ENCODE data around the gene DLG2. TPM values are rescaled to one million over a fixed set of nuclear protein-coding genes. Genes with fewer than 3 reads are reported as not detected.
A peak's percentile ranks its signal among the peaks of the same experiment; 100 is the strongest.

DLG2 gene
- total RNA-seq, 1 donor from 2014 or later: 6.7 TPM

DNA sequence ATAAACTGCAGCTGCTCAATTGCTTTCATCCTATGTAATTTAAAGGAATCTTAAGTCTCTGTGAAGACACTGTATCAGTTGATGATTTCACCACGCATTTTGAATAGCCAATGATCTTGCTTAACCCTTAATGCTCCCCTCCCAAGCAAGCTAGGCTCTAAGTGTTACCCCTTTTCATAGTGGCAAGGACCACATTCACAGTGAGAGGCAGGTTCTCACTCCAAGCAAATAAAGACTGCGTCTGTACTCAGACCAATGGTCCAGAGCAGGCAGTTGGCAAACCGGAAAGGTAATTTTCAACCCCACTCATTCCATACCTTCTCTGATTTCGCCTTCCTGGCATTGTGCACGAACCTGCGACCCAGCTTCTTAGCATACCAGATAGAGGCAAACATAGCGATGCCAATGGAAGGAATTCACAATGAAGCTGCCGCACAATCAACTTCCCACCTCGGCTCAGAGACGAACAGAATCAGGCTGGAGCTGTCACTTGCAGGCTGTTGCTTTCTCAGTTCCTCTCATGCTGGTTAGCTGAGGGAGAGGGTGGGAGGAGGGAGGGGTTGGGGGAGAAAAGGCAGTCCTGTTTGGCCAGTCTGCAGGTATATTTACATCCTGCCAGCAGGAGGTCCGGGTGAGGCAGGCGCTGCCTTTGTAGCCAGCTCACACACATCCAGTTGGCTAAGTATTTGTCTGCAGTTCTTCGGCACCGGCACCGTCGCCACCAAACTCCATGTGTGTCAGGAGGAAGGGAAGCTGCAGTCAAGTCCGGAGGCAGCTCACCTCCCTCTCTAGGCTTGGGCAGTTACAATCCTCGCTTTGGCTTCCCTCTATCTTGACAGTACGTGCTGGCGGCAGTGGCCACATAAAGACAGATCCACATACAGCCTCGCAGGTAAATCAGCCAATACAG is 1189.8 kb downstream of the DLG2 start:
- TF ChIP-seq, protein P1, sequence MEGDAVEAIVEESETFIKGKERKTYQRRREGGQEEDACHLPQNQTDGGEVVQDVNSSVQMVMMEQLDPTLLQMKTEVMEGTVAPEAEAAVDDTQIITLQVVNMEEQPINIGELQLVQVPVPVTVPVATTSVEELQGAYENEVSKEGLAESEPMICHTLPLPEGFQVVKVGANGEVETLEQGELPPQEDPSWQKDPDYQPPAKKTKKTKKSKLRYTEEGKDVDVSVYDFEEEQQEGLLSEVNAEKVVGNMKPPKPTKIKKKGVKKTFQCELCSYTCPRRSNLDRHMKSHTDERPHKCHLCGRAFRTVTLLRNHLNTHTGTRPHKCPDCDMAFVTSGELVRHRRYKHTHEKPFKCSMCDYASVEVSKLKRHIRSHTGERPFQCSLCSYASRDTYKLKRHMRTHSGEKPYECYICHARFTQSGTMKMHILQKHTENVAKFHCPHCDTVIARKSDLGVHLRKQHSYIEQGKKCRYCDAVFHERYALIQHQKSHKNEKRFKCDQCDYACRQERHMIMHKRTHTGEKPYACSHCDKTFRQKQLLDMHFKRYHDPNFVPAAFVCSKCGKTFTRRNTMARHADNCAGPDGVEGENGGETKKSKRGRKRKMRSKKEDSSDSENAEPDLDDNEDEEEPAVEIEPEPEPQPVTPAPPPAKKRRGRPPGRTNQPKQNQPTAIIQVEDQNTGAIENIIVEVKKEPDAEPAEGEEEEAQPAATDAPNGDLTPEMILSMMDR (IDR thresholded peaks at IDR 0.05; ENCODE audit: unreplicated experiment): no peak
- H3K4me3 Mint-ChIP-seq: peak overlapping the region; percentile 59
- peaks cover 7% of the 10 kb centered on the region for H3K4me1 Mint-ChIP-seq
- no peaks in the 10 kb centered on the region for H3K9me3 Mint-ChIP-seq
- H3K36me3 Mint-ChIP-seq: no peaks in the 10 kb centered on the region
- H3K27me3 Mint-ChIP-seq (ENCODE audit: low read depth): peaks cover 38% of the 10 kb centered on the region
- peak in 1 of 2 experiments; percentile 48 for DNase-seq (ENCODE audit: low spot score in 2 of 2, unreplicated experiment in 2 of 2)
- H3K27ac Mint-ChIP-seq: no peak overlapping the region

DNA sequence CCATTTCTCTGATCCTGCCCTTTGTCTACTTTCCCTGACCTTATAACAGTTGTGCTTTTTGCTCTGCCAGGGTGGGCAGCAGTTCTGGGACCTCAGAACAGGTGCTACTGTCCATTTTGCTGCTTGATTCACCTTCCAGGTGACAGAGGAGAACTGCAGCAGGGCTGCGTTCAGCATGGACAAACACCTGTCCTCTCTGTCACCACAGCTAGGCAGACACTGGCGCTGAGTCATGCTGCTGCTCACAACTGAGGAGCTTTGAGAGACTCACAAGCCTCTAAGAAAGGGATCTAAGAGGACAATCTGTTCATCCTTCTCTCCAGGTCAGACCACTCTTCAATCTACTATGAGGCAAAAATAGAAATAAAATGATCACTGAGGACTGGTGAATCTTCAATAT is 1196.5 kb downstream of the DLG2 start:
- Mint-ChIP-seq H3K27ac (no peak overlapping the region), H3K4me1 (peaks cover 5% of the 10 kb centered on the region), H3K27me3 (ENCODE audit: low read depth) (peaks cover 7% of the 10 kb centered on the region)

DNA sequence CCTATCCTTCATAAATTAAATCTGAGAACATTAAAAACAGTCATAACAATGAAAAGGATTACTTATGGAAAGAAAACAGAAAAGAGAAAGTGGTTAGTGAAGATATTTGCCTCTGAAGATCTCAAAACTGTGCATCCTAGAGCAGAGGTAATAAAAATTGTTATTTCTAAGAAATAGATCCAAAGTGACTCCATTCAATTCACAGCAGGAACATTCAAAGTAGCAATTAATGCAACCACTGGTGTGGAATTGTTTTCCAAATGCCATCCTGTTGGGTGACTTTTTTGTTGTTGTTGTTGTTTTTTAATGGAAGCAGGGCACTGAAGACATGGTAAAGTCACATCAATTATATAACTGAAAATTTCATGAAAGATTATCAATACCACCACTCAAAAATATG is 1201.5 kb downstream of the DLG2 start:
- Mint-ChIP-seq H3K36me3 (no peaks in the 10 kb centered on the region), H3K27me3 (ENCODE audit: low read depth) (no peaks in the 10 kb centered on the region), H3K4me3 (no peak overlapping the region), H3K9me3 (no peaks in the 10 kb centered on the region), H3K4me1 (peaks cover 8% of the 10 kb centered on the region), H3K27ac (no peak overlapping the region)
- DNase-seq (ENCODE audit: low spot score in 2 of 2, unreplicated experiment in 2 of 2): no peak
- TF ChIP-seq, protein P1 (IDR thresholded peaks at IDR 0.05; ENCODE audit: unreplicated experiment): no peak

More for the DNA sequence above, 1196.5 kb downstream of the DLG2 start:
- TF ChIP-seq, protein P1 (IDR thresholded peaks at IDR 0.05; ENCODE audit: unreplicated experiment): no peak
- no peaks in the 10 kb centered on the region for H3K9me3 Mint-ChIP-seq
- H3K36me3 Mint-ChIP-seq: no peaks in the 10 kb centered on the region
- DNase-seq (ENCODE audit: low spot score in 2 of 2, unreplicated experiment in 2 of 2): no peak
- no peak overlapping the region for H3K4me3 Mint-ChIP-seq

DNA sequence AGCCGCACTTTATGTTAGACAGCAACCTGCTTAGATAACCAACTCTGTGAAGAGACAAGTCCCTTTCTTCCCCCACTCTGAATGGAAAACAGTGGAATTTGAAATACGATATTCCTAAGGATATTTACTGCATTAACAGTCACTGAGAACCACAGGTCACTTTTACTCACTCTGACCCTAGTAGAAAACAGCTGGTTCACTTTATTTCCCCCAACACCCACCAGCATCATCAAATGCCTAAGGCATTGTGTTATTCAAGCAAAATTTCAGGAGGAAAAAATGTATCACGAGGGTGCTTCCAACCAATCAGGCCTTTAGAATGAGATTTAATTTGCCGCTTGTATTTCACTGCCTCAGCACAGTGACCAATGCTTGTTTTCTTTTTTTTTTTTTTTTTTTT is 1206.9 kb downstream of the DLG2 start:
- TF ChIP-seq, protein P1 (IDR thresholded peaks at IDR 0.05; ENCODE audit: unreplicated experiment): no peak
- Mint-ChIP-seq H3K4me3 (no peak overlapping the region), H3K27me3 (ENCODE audit: low read depth) (peaks cover 9% of the 10 kb centered on the region), H3K9me3 (no peaks in the 10 kb centered on the region), H3K36me3 (no peaks in the 10 kb centered on the region), H3K4me1 (peaks cover 4% of the 10 kb centered on the region), H3K27ac (no peak overlapping the region)
- no peak for DNase-seq (ENCODE audit: low spot score in 2 of 2, unreplicated experiment in 2 of 2)

DNA sequence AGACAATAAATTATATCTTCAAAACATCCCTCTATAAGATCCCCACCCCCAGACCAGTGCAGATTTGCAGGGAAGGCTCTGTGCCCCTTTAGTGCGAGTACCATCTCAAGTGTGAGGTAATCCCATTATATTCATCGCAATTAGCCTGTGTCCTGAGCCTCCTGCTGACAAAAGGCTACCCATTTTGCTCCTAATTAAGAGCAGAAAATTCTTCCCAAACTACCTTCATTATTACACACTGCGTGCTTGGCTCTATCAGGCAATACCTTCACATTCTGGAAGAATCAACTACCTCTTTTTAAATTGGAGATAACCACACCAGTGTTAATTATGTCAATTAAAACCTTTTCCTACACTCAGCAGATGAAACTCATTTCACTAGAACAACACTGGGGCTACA is 1207.5 kb downstream of the DLG2 start:
- Mint-ChIP-seq H3K9me3 (no peaks in the 10 kb centered on the region), H3K4me1 (no peaks in the 10 kb centered on the region), H3K27ac (no peak overlapping the region), H3K27me3 (ENCODE audit: low read depth) (peaks cover 9% of the 10 kb centered on the region), H3K4me3 (no peak overlapping the region), H3K36me3 (no peaks in the 10 kb centered on the region)
- DNase-seq (ENCODE audit: low spot score in 2 of 2, unreplicated experiment in 2 of 2): no peak
- TF ChIP-seq, protein P1 (IDR thresholded peaks at IDR 0.05; ENCODE audit: unreplicated experiment): no peak

Data from mesothelial cell of epicardium (in vitro differentiated cells).